Measurements from ENCODE around the gene GLG1.
"Not testable (repeated sequence)": the region's sequence is repeated elsewhere in the genome, so short reads cannot be mapped to it uniquely, and the experiment has no call there.

GLG1 gene

DNA sequence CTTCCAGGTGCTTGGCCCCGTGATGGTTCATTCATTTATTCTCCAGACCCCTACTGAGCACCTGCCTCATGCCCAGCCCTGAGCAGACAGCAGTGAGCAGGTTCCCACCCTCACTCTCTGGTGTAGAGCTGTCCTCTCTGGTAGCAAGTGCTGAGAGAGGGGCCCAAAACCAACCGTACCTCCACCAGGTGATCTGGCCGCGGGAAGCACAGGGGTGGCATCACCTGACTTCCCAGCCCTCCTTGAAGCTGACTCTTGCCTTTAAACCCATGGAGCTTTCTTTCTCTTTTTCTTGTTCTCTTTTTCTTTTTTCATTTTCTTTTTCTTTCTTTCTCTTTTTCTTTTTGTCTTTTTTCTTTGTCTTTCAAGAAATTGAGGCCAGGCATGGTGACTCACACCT, 206.7 kb downstream of the GLG1 start:
- not testable (repeated sequence) for DNase-seq

DNA sequence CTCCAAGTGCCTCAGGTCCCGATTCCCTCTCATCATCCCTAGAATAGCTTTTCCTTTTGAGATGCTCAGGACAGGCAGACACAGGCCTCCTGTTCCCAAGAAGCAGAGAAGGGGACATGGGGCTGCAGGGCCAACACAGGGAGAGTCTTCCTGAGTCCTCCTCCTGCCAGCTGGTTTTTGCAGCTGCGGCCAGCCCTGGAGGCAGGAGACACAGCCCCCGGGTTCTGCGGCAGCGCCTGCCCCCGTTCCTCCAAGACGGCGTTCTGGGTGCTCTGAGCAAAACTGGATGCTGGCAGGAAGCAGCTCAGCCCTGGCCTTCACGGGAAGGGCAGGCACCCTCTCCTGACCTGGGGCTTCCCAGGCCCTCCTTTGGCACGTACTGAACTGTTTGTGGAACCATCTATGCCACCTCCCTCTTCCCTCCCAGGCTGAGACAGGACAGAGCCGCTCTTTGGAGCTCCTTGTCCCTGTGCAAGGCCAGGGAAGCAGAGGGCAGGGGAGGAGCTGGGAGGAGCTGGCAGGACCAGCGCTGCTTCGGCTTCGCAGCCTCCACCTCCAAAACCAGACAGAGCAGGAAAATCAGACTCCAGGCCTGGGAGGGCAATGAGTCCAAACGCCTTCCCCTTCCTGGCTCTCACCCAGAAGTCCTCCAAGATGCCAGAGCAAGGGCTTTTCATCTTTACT, 208.6 kb downstream of the GLG1 start:
- not testable (repeated sequence) for DNase-seq
